ENCODE results near the gene TOX2.
A peak's percentile ranks its signal among the peaks of the same experiment; 100 is the strongest.

Gene TOX2

GRCh38 chr20:44066645-44067606 is 152.3 kb downstream of the TOX2 start:
- no peak for DNase-seq

GRCh38 chr20:44067650-44068081 is 153.0 kb downstream of the TOX2 start:
- DNase-seq, result no peak

- DNase-seq, result no peak
Measured at GRCh38 chr20:44068316-44069201, 153.9 kb downstream of the TOX2 start.

GRCh38 chr20:44069203-44070011 is 154.8 kb downstream of the TOX2 start:
- no peak for DNase-seq

- DNase-seq, result no peak
Measured at GRCh38 chr20:44070139-44070900, 155.7 kb downstream of the TOX2 start.

- no peak for DNase-seq
Measured at GRCh38 chr20:44071057-44071456, 156.4 kb downstream of the TOX2 start.

GRCh38 chr20:44071526-44072111 is 157.0 kb downstream of the TOX2 start:
- no peak for DNase-seq

- DNase-seq, result no peak
Measured at GRCh38 chr20:44072384-44072783, 157.7 kb downstream of the TOX2 start.

- no peak for DNase-seq
Measured at GRCh38 chr20:44073011-44073674, 158.5 kb downstream of the TOX2 start.

- DNase-seq, result no peak
Measured at GRCh38 chr20:44073675-44074071, 159.0 kb downstream of the TOX2 start.

GRCh38 chr20:44074252-44075151 is 159.8 kb downstream of the TOX2 start:
- DNase-seq, result peak; percentile 1

- DNase-seq, result no peak
Measured at GRCh38 chr20:44075191-44075949, 160.7 kb downstream of the TOX2 start.

GRCh38 chr20:44075950-44076232 is 161.2 kb downstream of the TOX2 start:
- no peak for DNase-seq

GRCh38 chr20:44079291-44079690 is 164.6 kb downstream of the TOX2 start:
- DNase-seq, result no peak

GRCh38 chr20:44080064-44080463 is 165.4 kb downstream of the TOX2 start:
- no peak for DNase-seq

GRCh38 chr20:44080646-44081267 is 166.1 kb downstream of the TOX2 start:
- peak; percentile 24 for DNase-seq

GRCh38 chr20:44081476-44081875 is 166.8 kb downstream of the TOX2 start:
- DNase-seq, result no peak

GRCh38 chr20:44081888-44082287 is 167.2 kb downstream of the TOX2 start:
- DNase-seq, result no peak

All from DMS 273 treated with DMSO at 0.1 percent for 48 hours (cell line).